SK-N-SH (cell line): ENCODE data around the gene URM1. TPM values are rescaled to one million over a fixed set of nuclear protein-coding genes. Genes with fewer than 3 reads are reported as not detected.

Source experiments
- CTCF ChIA-PET: fragments of 300-600, 350-600 bp; formaldehyde crosslinking; extraction: SDS; loops from one replicate; lab custom pipeline; 2021; lab: Yijun Ruan, JAX
- POLR2A ChIA-PET: fragments of 350-600 bp; sonication (Branson Sonifier 250); formaldehyde crosslinking; extraction: SDS; loops from one replicate; lab custom pipeline; 2020; ENCODE audit warnings: antibody characterized with exemption, inconsistent platforms; lab: Yijun Ruan, JAX
- DNase-seq: peaks from one replicate; pipeline ENCODE4 v3.0.0; 2012
- H2AFZ ChIP-seq: fragments of 200-600 bp; sonication (generic); 2 replicates; pipeline ENCODE4 v1.8.1; 2016; ENCODE audit warnings: antibody characterized with exemption, mild to moderate bottlenecking, low read depth
- H3F3A ChIP-seq: fragments of 200-600 bp; sonication (generic); replicated peaks from 2 replicates; pipeline ENCODE3; 2016; ENCODE audit warnings: antibody characterized with exemption, mild to moderate bottlenecking; ENCODE audit not compliant: insufficient read depth
- H3K27ac ChIP-seq, 2 experiments: fragments of 200-500 bp in 1 of 2; fragments of 200-600 bp in 1 of 2; sonication (Bioruptor generic) in 1 of 2; sonication (generic), shearing (Covaris generic) in 1 of 2; 2 replicates each; pipeline versions ENCODE4 v1.5.1 to v1.6.1; 2014 to 2016; ENCODE audit warnings: low read depth in 2 of 2, inconsistent platforms in 1 of 2, low read length in 1 of 2, mild to moderate bottlenecking in 1 of 2, mixed read lengths in 1 of 2
- H3K27me3 ChIP-seq: fragments of 200-600 bp; sonication (generic), shearing (Covaris generic); 2 replicates; pipeline ENCODE4 v1.6.1; 2016; ENCODE audit warnings: mixed run types; ENCODE audit not compliant: insufficient read depth
- H3K36me3 ChIP-seq, 2 experiments: fragments of 200-500 bp in 1 of 2; fragments of 200-600 bp in 1 of 2; sonication (Bioruptor generic) in 1 of 2; sonication (generic) in 1 of 2; replicated peaks in 1 of 2; 2 replicates each; pipeline versions ENCODE3 to v1.5.1; 2014 to 2016; ENCODE audit warnings: low read length in 1 of 2, mild to moderate bottlenecking in 1 of 2; ENCODE audit not compliant: insufficient read depth in 2 of 2, control insufficient read depth in 1 of 2
- H3K4me1 ChIP-seq, 2 experiments: fragments of 200-500 bp in 1 of 2; fragments of 200-600 bp in 1 of 2; sonication (Bioruptor generic) in 1 of 2; sonication (generic), shearing (Covaris generic) in 1 of 2; 2 replicates each; pipeline versions ENCODE4 v1.5.1 to v1.6.1; 2014 to 2016; ENCODE audit warnings: low read depth in 1 of 2, low read length in 1 of 2, mixed run types in 1 of 2; ENCODE audit not compliant: insufficient read depth in 2 of 2, control insufficient read depth in 1 of 2
- H3K4me2 ChIP-seq: fragments of 200-600 bp; sonication (generic), shearing (Covaris generic); 2 replicates; pipeline ENCODE4 v1.6.1; 2017; ENCODE audit warnings: mixed run types
- H3K4me3 ChIP-seq, 2 experiments: fragments of 200-500 bp in 1 of 2; fragments of 200-600 bp in 1 of 2; sonication (Bioruptor generic) in 1 of 2; sonication (generic), shearing (Covaris generic) in 1 of 2; 2 replicates each; pipeline versions ENCODE4 v1.5.1 to v1.8.1; 2014 to 2016; ENCODE audit warnings: low read depth in 2 of 2, inconsistent platforms in 1 of 2, low read length in 1 of 2, mild to moderate bottlenecking in 1 of 2, mixed read lengths in 1 of 2, moderate library complexity in 1 of 2
- H3K79me2 ChIP-seq: fragments of 200-600 bp; sonication (generic); 2 replicates; pipeline ENCODE4 v1.8.1; 2017; ENCODE audit warnings: mild to moderate bottlenecking; ENCODE audit not compliant: insufficient read depth
- H3K9ac ChIP-seq: fragments of 200-600 bp; sonication (generic); 2 replicates; pipeline ENCODE4 v1.6.1; 2017; ENCODE audit warnings: mixed run types
- H3K9me2 ChIP-seq: fragments of 200-600 bp; sonication (generic); 2 replicates; pipeline ENCODE4 v1.6.1; 2017; ENCODE audit warnings: mixed run types
- H3K9me3 ChIP-seq: fragments of 200-600 bp; sonication (generic); 2 replicates; pipeline ENCODE4 v1.6.1; 2017; ENCODE audit warnings: mixed run types, mild to moderate bottlenecking, moderate library complexity
- H4K20me1 ChIP-seq: fragments of 200-600 bp; sonication (generic); 2 replicates; pipeline ENCODE4 v1.6.1; 2017; ENCODE audit warnings: mild to moderate bottlenecking, mixed run types; ENCODE audit not compliant: insufficient read depth
- EP300 ChIP-seq, 2 experiments: IDR thresholded peaks; 2 replicates each; pipeline versions ENCODE4 v1.4.0 to v1.6.1; 2012; ENCODE audit warnings: borderline replicate concordance in 1 of 2, low read depth in 1 of 2, low read length in 1 of 2
- EZH2phosphoT487 ChIP-seq: fragments of 200-600 bp; sonication (generic); IDR thresholded peaks from 2 replicates; pipeline ENCODE4 v1.6.1; 2017; ENCODE audit warnings: low read depth, mixed run types, mild to moderate bottlenecking, antibody characterized with exemption, moderate library complexity, borderline replicate concordance
- FOSL2 ChIP-seq: IDR thresholded peaks from 2 replicates; pipeline ENCODE4 v1.4.0; 2012; ENCODE audit warnings: low read depth, mild to moderate bottlenecking, moderate library complexity, borderline replicate concordance
- FOXM1 ChIP-seq: IDR thresholded peaks from 2 replicates; pipeline ENCODE4 v1.4.0; 2012; ENCODE audit warnings: low read depth, mild to moderate bottlenecking
- GABPA ChIP-seq: IDR thresholded peaks from 2 replicates; pipeline ENCODE4 v1.4.0; 2012; ENCODE audit warnings: low read depth, mild to moderate bottlenecking
- MEF2A ChIP-seq: IDR thresholded peaks from 2 replicates; pipeline ENCODE4 v1.4.0; 2012; ENCODE audit warnings: low read depth, borderline replicate concordance
- NFIC ChIP-seq: IDR thresholded peaks from 2 replicates; pipeline ENCODE4 v1.4.0; 2012; ENCODE audit warnings: borderline replicate concordance
- POLR2AphosphoS5 ChIP-seq: IDR thresholded peaks from 2 replicates; pipeline ENCODE4 v1.6.1; 2012; ENCODE audit warnings: low read depth, low read length
- RAD21 ChIP-seq: IDR thresholded peaks from 2 replicates; pipeline ENCODE4 v1.6.1; 2012; ENCODE audit warnings: mild to moderate bottlenecking, low read length
- RCOR1 ChIP-seq: fragments of 150-350 bp; IDR thresholded peaks from 2 replicates; pipeline ENCODE4 v1.6.1; 2017; ENCODE audit warnings: antibody characterized with exemption, low read length
- SIN3A ChIP-seq: IDR thresholded peaks from 2 replicates; pipeline ENCODE4 v1.6.1; 2012; ENCODE audit warnings: low read depth, mild to moderate bottlenecking, low read length, moderate library complexity, borderline replicate concordance
- TCF12 ChIP-seq: IDR thresholded peaks from 2 replicates; pipeline ENCODE4 v1.4.0; 2012
- YY1 ChIP-seq: IDR thresholded peaks from 2 replicates; pipeline ENCODE4 v1.4.0; 2012; ENCODE audit warnings: low read depth, mild to moderate bottlenecking
- WGBS: methylation state at CpG from one replicate; pipeline ENCODE4 v1.1.6; 2017; ENCODE audit warnings: low lambda C conversion rate; 5-methylcytosine and 5-hydroxymethylcytosine counted together
- polyA plus RNA-seq, 3 experiments: library from polyadenylated mRNA; depleted of rRNA; stranded (reverse); fragments of >200 nt; gene quantifications; 2 replicates each; pipeline ENCODE4 v1.2.3, GENCODE V29; 2012
- TF ChIP-seq, protein P1 (sequence below): IDR thresholded peaks from 2 replicates; pipeline ENCODE4 v1.4.0; 2012; ENCODE audit warnings: low read depth, borderline replicate concordance
- TF ChIP-seq, protein P2 (sequence below): IDR thresholded peaks from 2 replicates; pipeline ENCODE4 v1.4.0; 2012; ENCODE audit warnings: low read depth, borderline replicate concordance
- TF ChIP-seq, protein P3 (sequence below): IDR thresholded peaks from 2 replicates; pipeline ENCODE4 v1.4.0; 2012; ENCODE audit warnings: low read depth
- TF ChIP-seq, protein P4 (sequence below): fragments of 200-600 bp; sonication (generic); IDR thresholded peaks from 2 replicates; pipeline ENCODE4 v1.6.1; 2017; ENCODE audit warnings: antibody characterized with exemption, mild to moderate bottlenecking, moderate library complexity
- TF ChIP-seq, protein P5 (sequence below): fragments of 150-350 bp; IDR thresholded peaks from 2 replicates; pipeline ENCODE4 v1.6.1; 2017; ENCODE audit warnings: antibody characterized with exemption, low read length, low read depth, borderline replicate concordance
- TF ChIP-seq, protein P6 (sequence below): IDR thresholded peaks from 2 replicates; pipeline ENCODE4 v1.6.1; 2012; ENCODE audit warnings: mild to moderate bottlenecking, low read depth, low read length, moderate library complexity

URM1 gene
- polyA plus RNA-seq, 1 of the 3 experiments (the other 2 are of a cell fraction) = 58.9 TPM

DNA sequence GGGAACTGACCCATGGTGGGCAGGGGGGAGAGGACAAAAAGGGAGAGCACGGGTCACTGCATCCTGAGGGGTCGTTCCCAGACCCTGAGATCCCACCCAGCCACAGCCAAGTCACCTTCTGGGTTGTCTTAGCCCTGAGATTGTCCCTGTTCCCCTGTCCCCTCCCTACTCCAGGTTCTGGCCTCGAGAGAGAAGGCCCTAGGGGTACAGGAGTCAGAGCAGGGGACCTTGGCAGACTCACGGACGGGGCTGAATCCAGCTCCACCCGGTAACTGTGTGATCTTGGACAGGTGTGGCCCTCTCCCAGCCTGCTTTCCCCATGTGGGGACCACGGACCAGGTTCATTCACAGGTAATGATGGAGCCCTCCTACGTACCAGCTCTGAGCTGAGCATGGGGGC, 38.3 kb downstream of the URM1 start:
- no peak for DNase-seq
- Histone ChIP-seq H3K27ac (no peak overlapping the region), H3K79me2 (no peaks in the 10 kb centered on the region), H3K4me3 (no peak overlapping the region), H4K20me1 (no peaks in the 10 kb centered on the region), H3K9ac (no peak overlapping the region), H3K36me3 (no peaks in the 10 kb centered on the region), H3K27me3 (no peaks in the 10 kb centered on the region; the same call in 1 of the 2 replicates), H3F3A (no peaks in the 10 kb centered on the region), H3K9me2 (no peaks in the 10 kb centered on the region), H3K9me3 (no peaks in the 10 kb centered on the region), H3K4me1 (peaks cover 0 to 2% of the 10 kb centered on the region in 2 experiments; a peak in 1 of 4 replicates), H3K4me2 (no peak overlapping the region), H2AFZ (no peak overlapping the region)
- WGBS = 82% methylated on average over 6 of the region's 8 CpGs
- ChIA-PET POLR2A (no interaction called here), CTCF (interaction anchor here (2.5 to 9.3 kb wide), 4 partner anchors 11 to 113 kb away, joined by 10 to 113 read pairs (median 20); partner anchors contain the start of gene CERCAM)
- TF ChIP-seq YY1 (no peak), MEF2A (no peak), RAD21 (no peak), NFIC (no peak), FOSL2 (no peak), FOXM1 (no peak), SIN3A (no peak), GABPA (no peak), RCOR1 (no peak), EP300 (IDR thresholded peaks at IDR 0.05; ENCODE audit: borderline replicate concordance in 1 of 2, low read depth in 1 of 2, low read length in 1 of 2) (no peak), POLR2AphosphoS5 (no peak), EZH2phosphoT487 (no peak), TCF12 (no peak)
- TF ChIP-seq, protein P1, sequence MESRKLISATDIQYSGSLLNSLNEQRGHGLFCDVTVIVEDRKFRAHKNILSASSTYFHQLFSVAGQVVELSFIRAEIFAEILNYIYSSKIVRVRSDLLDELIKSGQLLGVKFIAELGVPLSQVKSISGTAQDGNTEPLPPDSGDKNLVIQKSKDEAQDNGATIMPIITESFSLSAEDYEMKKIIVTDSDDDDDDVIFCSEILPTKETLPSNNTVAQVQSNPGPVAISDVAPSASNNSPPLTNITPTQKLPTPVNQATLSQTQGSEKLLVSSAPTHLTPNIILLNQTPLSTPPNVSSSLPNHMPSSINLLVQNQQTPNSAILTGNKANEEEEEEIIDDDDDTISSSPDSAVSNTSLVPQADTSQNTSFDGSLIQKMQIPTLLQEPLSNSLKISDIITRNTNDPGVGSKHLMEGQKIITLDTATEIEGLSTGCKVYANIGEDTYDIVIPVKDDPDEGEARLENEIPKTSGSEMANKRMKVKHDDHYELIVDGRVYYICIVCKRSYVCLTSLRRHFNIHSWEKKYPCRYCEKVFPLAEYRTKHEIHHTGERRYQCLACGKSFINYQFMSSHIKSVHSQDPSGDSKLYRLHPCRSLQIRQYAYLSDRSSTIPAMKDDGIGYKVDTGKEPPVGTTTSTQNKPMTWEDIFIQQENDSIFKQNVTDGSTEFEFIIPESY = no peak
- TF ChIP-seq, protein P2, sequence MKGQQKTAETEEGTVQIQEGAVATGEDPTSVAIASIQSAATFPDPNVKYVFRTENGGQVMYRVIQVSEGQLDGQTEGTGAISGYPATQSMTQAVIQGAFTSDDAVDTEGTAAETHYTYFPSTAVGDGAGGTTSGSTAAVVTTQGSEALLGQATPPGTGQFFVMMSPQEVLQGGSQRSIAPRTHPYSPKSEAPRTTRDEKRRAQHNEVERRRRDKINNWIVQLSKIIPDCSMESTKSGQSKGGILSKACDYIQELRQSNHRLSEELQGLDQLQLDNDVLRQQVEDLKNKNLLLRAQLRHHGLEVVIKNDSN = no peak
- TF ChIP-seq, protein P3, sequence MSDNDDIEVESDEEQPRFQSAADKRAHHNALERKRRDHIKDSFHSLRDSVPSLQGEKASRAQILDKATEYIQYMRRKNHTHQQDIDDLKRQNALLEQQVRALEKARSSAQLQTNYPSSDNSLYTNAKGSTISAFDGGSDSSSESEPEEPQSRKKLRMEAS = no peak
- TF ChIP-seq, protein P4, sequence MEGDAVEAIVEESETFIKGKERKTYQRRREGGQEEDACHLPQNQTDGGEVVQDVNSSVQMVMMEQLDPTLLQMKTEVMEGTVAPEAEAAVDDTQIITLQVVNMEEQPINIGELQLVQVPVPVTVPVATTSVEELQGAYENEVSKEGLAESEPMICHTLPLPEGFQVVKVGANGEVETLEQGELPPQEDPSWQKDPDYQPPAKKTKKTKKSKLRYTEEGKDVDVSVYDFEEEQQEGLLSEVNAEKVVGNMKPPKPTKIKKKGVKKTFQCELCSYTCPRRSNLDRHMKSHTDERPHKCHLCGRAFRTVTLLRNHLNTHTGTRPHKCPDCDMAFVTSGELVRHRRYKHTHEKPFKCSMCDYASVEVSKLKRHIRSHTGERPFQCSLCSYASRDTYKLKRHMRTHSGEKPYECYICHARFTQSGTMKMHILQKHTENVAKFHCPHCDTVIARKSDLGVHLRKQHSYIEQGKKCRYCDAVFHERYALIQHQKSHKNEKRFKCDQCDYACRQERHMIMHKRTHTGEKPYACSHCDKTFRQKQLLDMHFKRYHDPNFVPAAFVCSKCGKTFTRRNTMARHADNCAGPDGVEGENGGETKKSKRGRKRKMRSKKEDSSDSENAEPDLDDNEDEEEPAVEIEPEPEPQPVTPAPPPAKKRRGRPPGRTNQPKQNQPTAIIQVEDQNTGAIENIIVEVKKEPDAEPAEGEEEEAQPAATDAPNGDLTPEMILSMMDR = no peak
- TF ChIP-seq, protein P5, sequence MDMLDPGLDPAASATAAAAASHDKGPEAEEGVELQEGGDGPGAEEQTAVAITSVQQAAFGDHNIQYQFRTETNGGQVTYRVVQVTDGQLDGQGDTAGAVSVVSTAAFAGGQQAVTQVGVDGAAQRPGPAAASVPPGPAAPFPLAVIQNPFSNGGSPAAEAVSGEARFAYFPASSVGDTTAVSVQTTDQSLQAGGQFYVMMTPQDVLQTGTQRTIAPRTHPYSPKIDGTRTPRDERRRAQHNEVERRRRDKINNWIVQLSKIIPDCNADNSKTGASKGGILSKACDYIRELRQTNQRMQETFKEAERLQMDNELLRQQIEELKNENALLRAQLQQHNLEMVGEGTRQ = no peak
- TF ChIP-seq, protein P6, sequence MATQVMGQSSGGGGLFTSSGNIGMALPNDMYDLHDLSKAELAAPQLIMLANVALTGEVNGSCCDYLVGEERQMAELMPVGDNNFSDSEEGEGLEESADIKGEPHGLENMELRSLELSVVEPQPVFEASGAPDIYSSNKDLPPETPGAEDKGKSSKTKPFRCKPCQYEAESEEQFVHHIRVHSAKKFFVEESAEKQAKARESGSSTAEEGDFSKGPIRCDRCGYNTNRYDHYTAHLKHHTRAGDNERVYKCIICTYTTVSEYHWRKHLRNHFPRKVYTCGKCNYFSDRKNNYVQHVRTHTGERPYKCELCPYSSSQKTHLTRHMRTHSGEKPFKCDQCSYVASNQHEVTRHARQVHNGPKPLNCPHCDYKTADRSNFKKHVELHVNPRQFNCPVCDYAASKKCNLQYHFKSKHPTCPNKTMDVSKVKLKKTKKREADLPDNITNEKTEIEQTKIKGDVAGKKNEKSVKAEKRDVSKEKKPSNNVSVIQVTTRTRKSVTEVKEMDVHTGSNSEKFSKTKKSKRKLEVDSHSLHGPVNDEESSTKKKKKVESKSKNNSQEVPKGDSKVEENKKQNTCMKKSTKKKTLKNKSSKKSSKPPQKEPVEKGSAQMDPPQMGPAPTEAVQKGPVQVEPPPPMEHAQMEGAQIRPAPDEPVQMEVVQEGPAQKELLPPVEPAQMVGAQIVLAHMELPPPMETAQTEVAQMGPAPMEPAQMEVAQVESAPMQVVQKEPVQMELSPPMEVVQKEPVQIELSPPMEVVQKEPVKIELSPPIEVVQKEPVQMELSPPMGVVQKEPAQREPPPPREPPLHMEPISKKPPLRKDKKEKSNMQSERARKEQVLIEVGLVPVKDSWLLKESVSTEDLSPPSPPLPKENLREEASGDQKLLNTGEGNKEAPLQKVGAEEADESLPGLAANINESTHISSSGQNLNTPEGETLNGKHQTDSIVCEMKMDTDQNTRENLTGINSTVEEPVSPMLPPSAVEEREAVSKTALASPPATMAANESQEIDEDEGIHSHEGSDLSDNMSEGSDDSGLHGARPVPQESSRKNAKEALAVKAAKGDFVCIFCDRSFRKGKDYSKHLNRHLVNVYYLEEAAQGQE = no peak
